OCI-LY7 (cell line): ENCODE results near the gene HLTF. TPM values are rescaled to one million over a fixed set of nuclear protein-coding genes. Genes with fewer than 3 reads are reported as not detected.
"Not testable (repeated sequence)": the region's sequence is repeated elsewhere in the genome, so short reads cannot be mapped to it uniquely, and the experiment has no call there.

Experiments
- BruUV-seq: library from RNA; stranded (reverse); fragments of 400-500 nt; replicated peaks from 2 replicates; lab custom pipeline; 2021; lab: Mats Ljungman, UMichigan
- CTCF ChIA-PET: fragments of 300-600 bp; sonication (Branson Sonifier 250); formaldehyde crosslinking; loops from one replicate; lab custom pipeline; 2022; ENCODE audit warnings: antibody characterized with exemption; ENCODE audit not compliant: unreplicated experiment; lab: Charles Lee
- POLR2A ChIA-PET: fragments of 300-600 bp; sonication (Branson Sonifier 250); formaldehyde crosslinking; loops from one replicate; lab custom pipeline; 2022; ENCODE audit warnings: antibody characterized with exemption; lab: Charles Lee
- DNase-seq: peaks from one replicate; pipeline ENCODE4 v3.0.0-alpha.2; 2015; ENCODE audit warnings: low spot score
- H2AFZ ChIP-seq: fragments of 200-600 bp; sonication (generic), shearing (Covaris generic); 2 replicates; pipeline ENCODE4 v1.6.1; 2014; ENCODE audit warnings: mild to moderate bottlenecking, antibody characterized with exemption, low read length, moderate library complexity
- H3K27ac ChIP-seq: fragments of 200-600 bp; sonication (generic); 2 replicates; pipeline ENCODE4 v1.5.1; 2014; ENCODE audit warnings: mixed run types, low read depth, mild to moderate bottlenecking, moderate library complexity, low read length, inconsistent platforms; ENCODE audit not compliant: poor library complexity, severe bottlenecking
- H3K36me3 ChIP-seq: fragments of 200-600 bp; sonication (generic); 2 replicates; pipeline ENCODE4 v1.6.1; 2014; ENCODE audit warnings: mild to moderate bottlenecking, antibody characterized with exemption, low read length, moderate library complexity, mixed read lengths; ENCODE audit not compliant: insufficient read depth
- H3K4me1 ChIP-seq: fragments of 200-600 bp; sonication (generic); 2 replicates; pipeline ENCODE4 v1.5.1; 2014; ENCODE audit warnings: mild to moderate bottlenecking, low read length; ENCODE audit not compliant: insufficient read depth, poor library complexity, severe bottlenecking
- H3K4me2 ChIP-seq: fragments of 200-600 bp; sonication (generic); 2 replicates; pipeline ENCODE4 v1.6.1; 2014; ENCODE audit warnings: mild to moderate bottlenecking, low read length
- H3K4me3 ChIP-seq: fragments of 200-600 bp; sonication (generic); 2 replicates; pipeline ENCODE4 v1.5.1; 2014; ENCODE audit warnings: mild to moderate bottlenecking, low read depth, low read length; ENCODE audit not compliant: poor library complexity, severe bottlenecking
- H3K79me2 ChIP-seq: fragments of 200-600 bp; sonication (generic); 2 replicates; pipeline ENCODE4 v1.6.1; 2016; ENCODE audit warnings: low read depth, mild to moderate bottlenecking, low read length, moderate library complexity, mixed read lengths; ENCODE audit not compliant: insufficient read depth
- H3K9me2 ChIP-seq: fragments of 200-600 bp; sonication (generic); 2 replicates; pipeline ENCODE4 v1.6.1; 2016; ENCODE audit warnings: mild to moderate bottlenecking, low read length, mixed read lengths; ENCODE audit not compliant: insufficient read depth
- H3K9me3 ChIP-seq: fragments of 200-600 bp; sonication (generic); 2 replicates; pipeline ENCODE4 v1.6.1; 2014; ENCODE audit warnings: mild to moderate bottlenecking, mixed run types, low read length, mixed read lengths
- H4K20me1 ChIP-seq: fragments of 200-600 bp; sonication (generic); 2 replicates; pipeline ENCODE4 v1.6.1; 2014; ENCODE audit warnings: mild to moderate bottlenecking, antibody characterized with exemption, low read length, moderate library complexity, mixed read lengths; ENCODE audit not compliant: insufficient read depth
- EZH2phosphoT487 ChIP-seq: fragments of 200-600 bp; sonication (generic); IDR thresholded peaks from 2 replicates; pipeline ENCODE4 v1.6.1; 2018; ENCODE audit warnings: low read depth, borderline replicate concordance, mild to moderate bottlenecking, mixed run types, antibody characterized with exemption, low read length, moderate library complexity, mixed read lengths
- intact Hi-C: fragments of 100-400 bp; cut with micrococcal nuclease; formaldehyde crosslinking; loops from one replicate; pipeline ENCODE4 v1.10.0; 2022; ENCODE audit not compliant: unreplicated experiment
- total RNA-seq, 2 experiments: library from RNA; depleted of rRNA in 1 of 2; stranded (reverse); fragments of >200 nt in 1 of 2; shearing (Covaris generic) in 1 of 2; gene quantifications; 2 replicates each; pipeline ENCODE4 v1.2.3, GENCODE V29; 2014 to 2022
- TF ChIP-seq, protein P1 (sequence below): fragments of 200-600 bp; sonication (generic); conservative IDR thresholded peaks from 2 replicates; pipeline ENCODE4 v1.5.1; 2014; ENCODE audit warnings: mild to moderate bottlenecking, antibody characterized with exemption, low read length, moderate library complexity, mixed read lengths

HLTF gene
- total RNA-seq, 2 experiments from 2014 or later: 106 to 107 TPM

DNA sequence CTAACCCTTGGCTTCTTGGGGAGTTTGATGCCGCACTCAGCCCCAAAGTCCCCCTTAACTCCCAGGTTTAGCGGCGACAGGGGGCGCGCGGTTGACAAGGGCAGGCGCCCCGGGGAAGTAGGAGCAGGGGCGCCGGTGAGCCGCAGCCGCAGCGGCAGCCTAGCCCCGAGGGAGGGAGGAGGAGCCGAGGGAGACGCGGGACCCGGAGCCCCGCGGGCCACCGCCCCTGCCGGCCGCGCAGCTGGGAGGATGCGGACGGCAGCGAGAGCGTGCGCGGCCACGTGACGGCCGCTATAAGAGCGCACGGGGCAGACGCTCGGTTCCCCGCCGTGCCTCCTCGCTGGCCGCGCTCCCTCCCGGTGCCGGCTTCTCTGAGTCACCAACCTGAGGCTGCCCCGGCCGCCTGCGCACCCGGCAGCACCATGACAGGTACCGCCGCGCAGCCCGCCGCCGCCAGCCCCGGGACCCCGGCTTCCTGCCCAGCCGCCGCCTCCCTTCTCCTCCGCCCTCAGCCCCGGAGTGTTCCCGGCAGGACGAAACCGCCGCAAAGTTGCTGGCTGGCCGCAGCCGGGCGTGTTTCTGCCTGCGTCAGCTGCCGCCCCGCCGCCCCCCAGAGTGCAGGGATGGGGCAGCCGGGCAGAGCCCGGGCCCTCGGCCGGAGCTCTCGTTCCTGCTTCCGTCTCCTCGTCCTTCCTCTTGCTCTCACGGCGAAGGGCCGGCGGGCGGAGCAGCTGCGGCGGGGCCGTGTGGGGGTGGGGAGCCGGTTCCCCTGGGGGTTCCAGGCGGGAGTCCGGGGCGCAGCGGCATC lies 94.9 kb downstream of the HLTF start, which contains the start of gene GYG1:
Gene GYG1, plus strand, starts transcription at position 322 of the 808 bp plus-strand sequence. Its CDS starts 101 bp downstream, at position 423.
- POLR2A ChIA-PET: interaction anchor here (0.6 to 2.1 kb wide), 15 partner anchors 9 to 154 kb away, joined by 3 to 8 read pairs (median 4); partner anchors contain the start of genes HLTF and HPS3
- Histone ChIP-seq H3K79me2 (peaks cover 4% of the 10 kb centered on the region; the same call in 1 of the 2 replicates), H3K4me2 (peak within 1 kb of the TSS; percentile 82), H2AFZ (peak within 1 kb of the TSS; percentile 100), H4K20me1 (no peaks in the 10 kb centered on the region), H3K36me3 (peaks cover 27% of the 10 kb centered on the region; the same call in 1 of the 2 replicates), H3K9me3 (no peaks in the 10 kb centered on the region), H3K4me1 (peaks cover 20% of the 10 kb centered on the region), H3K4me3 (peak within 1 kb of the TSS; percentile 81), H3K9me2 (no peaks in the 10 kb centered on the region), H3K27ac (peak within 1 kb of the TSS; percentile 50)
- CTCF ChIA-PET: interaction anchor here (0.7 to 1.2 kb wide), 3 partner anchors 38 to 287 kb away, joined by 3 read pairs; no protein-coding TSS in a partner anchor
- TF ChIP-seq EZH2phosphoT487: no peak
- TF ChIP-seq, protein P1, sequence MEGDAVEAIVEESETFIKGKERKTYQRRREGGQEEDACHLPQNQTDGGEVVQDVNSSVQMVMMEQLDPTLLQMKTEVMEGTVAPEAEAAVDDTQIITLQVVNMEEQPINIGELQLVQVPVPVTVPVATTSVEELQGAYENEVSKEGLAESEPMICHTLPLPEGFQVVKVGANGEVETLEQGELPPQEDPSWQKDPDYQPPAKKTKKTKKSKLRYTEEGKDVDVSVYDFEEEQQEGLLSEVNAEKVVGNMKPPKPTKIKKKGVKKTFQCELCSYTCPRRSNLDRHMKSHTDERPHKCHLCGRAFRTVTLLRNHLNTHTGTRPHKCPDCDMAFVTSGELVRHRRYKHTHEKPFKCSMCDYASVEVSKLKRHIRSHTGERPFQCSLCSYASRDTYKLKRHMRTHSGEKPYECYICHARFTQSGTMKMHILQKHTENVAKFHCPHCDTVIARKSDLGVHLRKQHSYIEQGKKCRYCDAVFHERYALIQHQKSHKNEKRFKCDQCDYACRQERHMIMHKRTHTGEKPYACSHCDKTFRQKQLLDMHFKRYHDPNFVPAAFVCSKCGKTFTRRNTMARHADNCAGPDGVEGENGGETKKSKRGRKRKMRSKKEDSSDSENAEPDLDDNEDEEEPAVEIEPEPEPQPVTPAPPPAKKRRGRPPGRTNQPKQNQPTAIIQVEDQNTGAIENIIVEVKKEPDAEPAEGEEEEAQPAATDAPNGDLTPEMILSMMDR: peak; percentile 80
- BruUV-seq: no TSS peak
- intact Hi-C loops: loop anchor here (1.0 to 5.0 kb wide), 5 partner anchors 95 to 1416 kb away; partner anchors contain the start of genes HLTF, HPS3, RNF13 and TSC22D2
- peak; percentile 88 for DNase-seq

DNA sequence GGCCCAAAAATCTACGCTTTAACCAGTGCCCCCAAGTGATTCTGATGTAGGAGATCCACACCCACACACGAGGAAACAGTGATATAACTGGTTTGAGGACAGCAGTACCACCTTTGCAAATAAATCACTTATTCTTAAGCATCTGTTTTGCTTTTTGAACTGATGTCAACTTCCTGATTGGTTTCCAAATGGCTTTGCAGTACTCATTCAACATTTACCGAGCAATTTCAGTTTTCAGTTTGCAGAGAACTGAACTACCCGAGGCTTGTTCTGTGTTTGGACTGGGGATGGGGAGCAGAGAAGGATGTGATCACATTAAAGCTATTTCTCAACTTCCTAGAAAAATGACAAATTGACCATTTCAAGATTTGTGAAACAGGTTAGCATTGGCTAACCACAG lies 96.1 kb downstream of the HLTF start:
- POLR2A ChIA-PET: interaction anchor here (0.5 to 2.1 kb wide), 16 partner anchors 10 to 706 kb away, joined by 3 to 8 read pairs (median 3); no protein-coding TSS in a partner anchor

DNA sequence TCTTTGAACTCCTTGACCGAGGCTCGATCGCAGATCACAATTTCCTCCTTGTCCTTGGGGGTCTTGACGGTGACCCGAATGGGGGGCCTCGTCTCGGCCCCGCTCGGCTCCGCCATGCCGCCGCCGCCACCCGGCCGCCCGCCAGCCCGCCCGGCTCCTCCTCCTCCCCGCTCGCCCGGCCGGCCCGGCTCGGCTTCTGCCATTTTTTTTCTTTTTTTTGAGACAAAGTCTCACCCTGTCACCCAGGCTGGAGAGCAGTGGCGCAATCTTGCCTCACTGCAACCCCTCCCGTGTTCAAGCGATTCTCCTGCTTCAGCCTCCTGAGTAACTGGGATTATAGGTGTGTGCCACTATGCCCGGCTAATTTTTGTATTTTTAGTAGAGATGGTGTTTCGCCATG lies 98.8 kb downstream of the HLTF start:
- BruUV-seq: not testable (repeated sequence)
- H3K4me1 ChIP-seq: peaks cover 16% of the 10 kb centered on the region

More for the DNA sequence above, 96.1 kb downstream of the HLTF start:
- Histone ChIP-seq H3K4me3 (peak overlapping the region; percentile 81), H3K4me1 (peaks cover 20% of the 10 kb centered on the region), H3K9me2 (no peaks in the 10 kb centered on the region), H3K79me2 (peaks cover 4% of the 10 kb centered on the region; the same call in 1 of the 2 replicates), H3K36me3 (peaks cover 15% of the 10 kb centered on the region; the same call in 1 of the 2 replicates), H3K4me2 (peak overlapping the region; percentile 82), H4K20me1 (no peaks in the 10 kb centered on the region), H3K9me3 (no peaks in the 10 kb centered on the region), H3K27ac (no peak overlapping the region), H2AFZ (peak overlapping the region; percentile 100)
- CTCF ChIA-PET: no interaction called here
- TSS peak; percentile 46 for BruUV-seq
- peak; percentile 5 for DNase-seq
- no peak for TF ChIP-seq EZH2phosphoT487
- TF ChIP-seq, protein P1: no peak
- intact Hi-C loops: loop anchor here (2.0 to 5.0 kb wide), 4 partner anchors 97 to 1417 kb away; partner anchors contain the start of genes HLTF, HPS3, RNF13 and TSC22D2

More for the DNA sequence above, 98.8 kb downstream of the HLTF start:
- H4K20me1 ChIP-seq, H3K4me2 ChIP-seq, H3K27ac ChIP-seq, H3K36me3 ChIP-seq, H2AFZ ChIP-seq, POLR2A ChIA-PET, H3K9me3 ChIP-seq, H3K4me3 ChIP-seq, H3K79me2 ChIP-seq, H3K9me2 ChIP-seq, intact Hi-C loops, CTCF ChIA-PET, DNase-seq: not testable (repeated sequence)
